ENCODE results near the gene WDR11. TPM values are rescaled to one million over a fixed set of nuclear protein-coding genes. Genes with fewer than 3 reads are reported as not detected.

The WDR11 gene
- total RNA-seq, 4 donors from 2014 or later: 35.0 to 44.9 (median 35.7) TPM

DNA sequence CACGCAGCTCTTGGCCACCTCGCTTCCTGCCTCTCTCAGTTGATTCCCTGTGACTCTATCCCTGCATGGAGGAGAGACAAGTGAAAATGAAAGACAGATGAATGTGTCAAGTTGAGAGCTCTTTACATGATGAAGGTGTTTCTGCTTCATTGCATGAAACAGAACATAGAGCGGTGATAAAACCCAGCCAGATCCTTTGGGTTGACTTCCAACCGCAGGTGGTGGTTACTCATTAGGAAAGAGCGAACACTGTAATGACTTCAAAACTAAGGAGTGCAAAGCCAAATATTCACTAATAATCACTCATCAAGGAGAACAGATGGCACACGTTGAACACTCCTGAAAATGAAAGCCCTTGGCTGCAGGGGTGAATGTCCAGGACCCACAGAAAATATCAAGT lies 31.8 kb upstream of the WDR11 start:
- 84% methylated on average over 6 of the region's 6 CpGs for WGBS
- no peak for TF ChIP-seq CTCF (IDR thresholded peaks at IDR 0.05)
- no peaks in the 10 kb centered on the region for H3K4me1 ChIP-seq
- no peak overlapping the region for H3K27ac ChIP-seq (replicated peaks in 1 of 4)
- no peak overlapping the region for H3K4me3 ChIP-seq
- no peaks in the 10 kb centered on the region for H3K36me3 ChIP-seq
- peaks cover 0 to 12% (median 0%) of the 10 kb centered on the region in 4 donors for H3K27me3 ChIP-seq
- intact Hi-C loops (cut with DNase I): no loop called here
- no peaks in the 10 kb centered on the region for H3K9me3 ChIP-seq
- DNase-seq (ENCODE audit: extremely low spot score): no peak

DNA sequence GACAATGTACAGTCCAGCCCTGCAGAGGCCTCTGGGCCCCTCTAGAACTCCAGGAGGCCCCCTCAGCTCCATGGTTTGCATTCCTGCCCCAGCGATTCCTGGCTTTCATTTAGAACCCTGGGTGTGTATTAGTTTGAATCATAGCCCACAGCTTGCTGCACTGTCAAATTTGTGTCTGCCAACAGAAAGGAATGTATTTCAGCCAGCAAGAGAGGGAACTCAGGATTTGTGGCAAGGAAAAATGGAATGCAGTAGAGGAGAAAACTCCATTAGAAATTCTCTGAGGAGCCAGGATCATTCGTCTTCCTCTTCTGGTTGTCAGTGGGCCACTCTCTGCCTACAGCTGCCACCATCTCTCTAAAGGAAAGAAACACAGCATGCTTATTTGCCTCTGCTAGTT lies 27.9 kb upstream of the WDR11 start:
- DNase-seq (ENCODE audit: extremely low spot score): no peak
- WGBS: 47% methylated on average over 2 of the region's 2 CpGs
- Histone ChIP-seq H3K36me3 (no peaks in the 10 kb centered on the region), H3K27ac (replicated peaks in 1 of 4) (no peak overlapping the region), H3K27me3 (peaks cover 0 to 11% (median 0%) of the 10 kb centered on the region in 4 donors), H3K4me3 (no peak overlapping the region), H3K4me1 (no peaks in the 10 kb centered on the region), H3K9me3 (no peaks in the 10 kb centered on the region)
- intact Hi-C loops (cut with DNase I): no loop called here
- TF ChIP-seq POLR2AphosphoS5 (IDR thresholded peaks at IDR 0.05) (no peak), CTCF (IDR thresholded peaks at IDR 0.05) (no peak), EP300 (IDR thresholded peaks at IDR 0.05) (no peak), POLR2A (IDR thresholded peaks at IDR 0.05; ENCODE audit: low read depth) (no peak)

DNA sequence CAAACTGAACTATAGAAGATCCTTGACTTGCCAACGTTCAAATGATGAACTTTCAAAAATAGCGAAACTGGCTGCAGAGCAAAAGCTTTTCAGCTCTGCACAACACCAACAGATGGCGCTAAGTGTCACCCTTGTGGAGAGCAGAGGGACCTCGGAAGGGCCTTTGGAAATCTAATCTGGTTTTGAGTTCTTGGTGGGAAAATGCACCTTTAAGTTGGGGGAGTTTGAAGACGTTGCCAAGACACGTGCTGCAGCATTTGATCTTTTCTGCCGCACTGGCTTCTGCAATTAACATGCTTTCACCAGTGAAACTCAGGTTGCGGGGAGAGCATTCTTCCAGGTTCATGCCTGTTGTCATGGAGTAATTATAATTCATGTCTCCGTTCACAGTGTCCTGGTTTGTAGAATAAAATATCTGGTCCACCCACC lies 26.3 kb upstream of the WDR11 start:
- intact Hi-C loops (cut with DNase I): no loop called here
- DNase-seq (ENCODE audit: extremely low spot score): no peak
- no peaks in the 10 kb centered on the region for H3K36me3 ChIP-seq

GRCh38 chr10:120825878-120826769 lies 25.0 kb upstream of the WDR11 start:
- Histone ChIP-seq H3K4me1 (no peaks in the 10 kb centered on the region), H3K27me3 (peaks cover 0 to 8% (median 0%) of the 10 kb centered on the region in 4 donors), H3K27ac (replicated peaks in 1 of 4) (no peak overlapping the region), H3K9me3 (no peaks in the 10 kb centered on the region), H3K4me3 (no peak overlapping the region), H3K36me3 (no peaks in the 10 kb centered on the region)
- peak; percentile 2 for DNase-seq (ENCODE audit: extremely low spot score)
- TF ChIP-seq CTCF (IDR thresholded peaks at IDR 0.05) (no peak), POLR2AphosphoS5 (IDR thresholded peaks at IDR 0.05) (no peak), EP300 (IDR thresholded peaks at IDR 0.05) (no peak), POLR2A (IDR thresholded peaks at IDR 0.05; ENCODE audit: low read depth) (no peak)
- intact Hi-C loops (cut with DNase I): no loop called here
- WGBS: 59% methylated on average over 3 of the region's 3 CpGs

More for the DNA sequence above, 26.3 kb upstream of the WDR11 start:
- no peaks in the 10 kb centered on the region for H3K9me3 ChIP-seq
- TF ChIP-seq CTCF (IDR thresholded peaks at IDR 0.05) (no peak), EP300 (IDR thresholded peaks at IDR 0.05) (no peak), POLR2A (IDR thresholded peaks at IDR 0.05; ENCODE audit: low read depth) (no peak), POLR2AphosphoS5 (IDR thresholded peaks at IDR 0.05) (no peak)
- no peak overlapping the region for H3K27ac ChIP-seq (replicated peaks in 1 of 4)
- no peaks in the 10 kb centered on the region for H3K4me1 ChIP-seq
- no peak overlapping the region for H3K4me3 ChIP-seq
- H3K27me3 ChIP-seq: peaks cover 0 to 8% (median 0%) of the 10 kb centered on the region in 4 donors
- 47% methylated on average over 9 of the region's 9 CpGs for WGBS

All from esophagus muscularis mucosa (tissue), 4 donors.